Panc1 (cell line): ENCODE results near the gene IGSF23. TPM values are rescaled to one million over a fixed set of nuclear protein-coding genes. Genes with fewer than 3 reads are reported as not detected.
"Not testable (repeated sequence)": the region's sequence is repeated elsewhere in the genome, so short reads cannot be mapped to it uniquely, and the experiment has no call there.

ENCODE experiments used
- ATAC-seq: fragments of 200-7000 bp; cut with Tn5 transposase; 2 replicates; pipeline ENCODE4 v1.9.1; 2020; ENCODE audit warnings: mild to moderate bottlenecking, moderate library complexity
- BruUV-seq: library from RNA; stranded (reverse); fragments of 400-500 nt; replicated peaks from 2 replicates; lab custom pipeline; 2021; lab: Mats Ljungman, UMichigan
- CTCF ChIA-PET: fragments of 300-600 bp; sonication (Branson Sonifier 250); formaldehyde crosslinking; loops from one replicate; lab custom pipeline; 2022; ENCODE audit warnings: antibody characterized with exemption; lab: Charles Lee
- POLR2A ChIA-PET: fragments of 300-600 bp; sonication (Branson Sonifier 250); formaldehyde crosslinking; loops from one replicate; lab custom pipeline; 2022; ENCODE audit warnings: antibody characterized with exemption; lab: Charles Lee
- DNase-seq: peaks from one replicate; pipeline ENCODE4 v3.0.0-alpha.2; 2010; ENCODE audit warnings: low read depth, low spot score
- H3K27ac ChIP-seq: 2 replicates; pipeline ENCODE4 v1.5.1; 2011; ENCODE audit warnings: mild to moderate bottlenecking, low read length, inconsistent platforms
- H3K27me3 ChIP-seq: fragments of 200-500 bp; sonication (Bioruptor generic); 2 replicates; pipeline ENCODE4 v1.6.0; 2014; ENCODE audit warnings: low read length, inconsistent platforms; ENCODE audit not compliant: control insufficient read depth, insufficient read depth
- H3K36me3 ChIP-seq: fragments of 200-500 bp; sonication (Bioruptor generic); 2 replicates; pipeline ENCODE4 v1.5.1; 2014; ENCODE audit warnings: inconsistent platforms, mild to moderate bottlenecking, low read length, moderate library complexity; ENCODE audit not compliant: control insufficient read depth, insufficient read depth
- H3K4me1 ChIP-seq: 2 replicates; pipeline ENCODE4 v1.5.1; 2011; ENCODE audit warnings: inconsistent platforms, mild to moderate bottlenecking, low read length, moderate library complexity; ENCODE audit not compliant: control insufficient read depth, insufficient read depth
- H3K4me3 ChIP-seq, 2 experiments: 2 replicates each; pipeline ENCODE4 v1.5.1; 2011 to 2012; ENCODE audit warnings: low read depth in 2 of 2, low read length in 2 of 2, mild to moderate bottlenecking in 2 of 2, inconsistent platforms in 1 of 2, moderate library complexity in 1 of 2
- H3K9me3 ChIP-seq: fragments of 200-500 bp; sonication (Bioruptor generic); 2 replicates; pipeline ENCODE4 v1.5.1; 2014; ENCODE audit warnings: low read depth, mild to moderate bottlenecking, inconsistent platforms, low read length, moderate library complexity; ENCODE audit not compliant: control insufficient read depth, insufficient read depth
- POLR2AphosphoS5 ChIP-seq: IDR thresholded peaks from 2 replicates; pipeline ENCODE4 v1.6.1; 2012; ENCODE audit warnings: mild to moderate bottlenecking, low read depth, low read length, moderate library complexity
- SIN3A ChIP-seq: IDR thresholded peaks from 2 replicates; pipeline ENCODE4 v1.6.1; 2012; ENCODE audit warnings: low read depth, mild to moderate bottlenecking, low read length, moderate library complexity, borderline replicate concordance; ENCODE audit not compliant: insufficient read depth
- TCF7L2 ChIP-seq: IDR thresholded peaks from 2 replicates; pipeline ENCODE4 v1.6.1; 2011; ENCODE audit warnings: mild to moderate bottlenecking, low read depth, low read length, inconsistent platforms
- in situ Hi-C: cut with HindIII; loops from 2 replicates; pipeline ENCODE4 v1.10.0; 2016; ENCODE audit warnings: low sequenced_read_pairs, low pct_unique_long_range_greater_than_20kb
- intact Hi-C: fragments of 100-400 bp; cut with micrococcal nuclease; formaldehyde crosslinking; loops from one replicate; pipeline ENCODE4 v1.10.0; 2022; ENCODE audit not compliant: unreplicated experiment
- total RNA-seq: library from RNA; stranded (reverse); gene quantifications from one replicate; pipeline ENCODE4 v1.2.1, GENCODE V29; 2021; ENCODE audit not compliant: unreplicated experiment
- TF ChIP-seq, protein P1 (sequence below): fragments of 450-650 bp; IDR thresholded peaks from 2 replicates; pipeline ENCODE4 v1.5.1; 2017; ENCODE audit warnings: mild to moderate bottlenecking
- TF ChIP-seq, protein P2 (sequence below), 2 experiments: IDR thresholded peaks; 2 replicates each; pipeline ENCODE4 v1.6.1; 2011 to 2012; ENCODE audit warnings: low read depth in 2 of 2, control low read depth in 1 of 2, low read length in 1 of 2, mild to moderate bottlenecking in 1 of 2, moderate library complexity in 1 of 2; ENCODE audit not compliant: insufficient read depth in 1 of 2

The IGSF23 gene
- total RNA-seq, 1 experiment from 2014 or later, result not detected

DNA sequence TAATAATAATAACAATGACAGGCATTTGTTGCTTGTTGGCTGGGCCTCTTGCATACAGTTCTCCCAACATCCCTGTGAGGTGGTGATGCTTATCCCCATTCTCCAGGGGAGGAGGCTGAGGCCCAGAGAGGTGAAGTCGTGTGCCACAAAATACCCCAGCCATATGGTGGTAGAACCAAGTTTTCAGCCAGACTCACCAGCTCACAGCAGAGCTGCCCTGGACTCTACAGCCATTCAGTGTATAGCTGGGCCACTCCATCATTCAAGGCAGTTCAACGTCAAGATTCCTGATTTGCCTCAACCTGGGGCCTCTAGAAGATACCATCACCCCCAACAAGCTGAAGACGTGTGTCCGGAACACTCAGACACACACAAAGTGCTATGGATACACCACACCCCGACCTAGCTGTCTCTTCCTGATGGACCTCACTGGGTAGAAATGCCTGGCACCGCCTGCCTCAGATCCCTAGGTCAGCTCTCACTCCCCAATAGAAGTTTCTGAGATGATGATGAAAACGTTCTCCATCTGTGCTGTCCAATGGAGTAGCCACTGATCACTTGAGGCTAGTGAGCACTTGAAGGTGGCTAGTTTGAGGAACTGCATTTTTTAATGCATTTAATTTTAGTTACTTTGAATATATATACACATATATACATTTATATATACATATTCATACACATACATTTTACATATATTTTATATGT, 53.6 kb downstream of the IGSF23 start:
- Histone ChIP-seq H3K27me3 (no peaks in the 10 kb centered on the region), H3K4me3 (no peak overlapping the region), H3K9me3 (no peaks in the 10 kb centered on the region), H3K36me3 (no peaks in the 10 kb centered on the region), H3K4me1 (no peaks in the 10 kb centered on the region), H3K27ac (no peak overlapping the region)
- ATAC-seq, result 0 out of 2 replicates have a peak, but pooled peaks have one; percentile 22
- DNase-seq, result no peak
- intact Hi-C loops (no loop called here), in situ Hi-C loops (no loop called here)
- ChIA-PET CTCF (no interaction called here), POLR2A (interaction anchor here (0.5 to 0.6 kb wide), 2 partner anchors 29 to 149 kb away, joined by 5 to 11 read pairs; no protein-coding TSS in a partner anchor)
- TF ChIP-seq TCF7L2 (no peak), POLR2AphosphoS5 (no peak), SIN3A (no peak)
- TF ChIP-seq, protein P1, sequence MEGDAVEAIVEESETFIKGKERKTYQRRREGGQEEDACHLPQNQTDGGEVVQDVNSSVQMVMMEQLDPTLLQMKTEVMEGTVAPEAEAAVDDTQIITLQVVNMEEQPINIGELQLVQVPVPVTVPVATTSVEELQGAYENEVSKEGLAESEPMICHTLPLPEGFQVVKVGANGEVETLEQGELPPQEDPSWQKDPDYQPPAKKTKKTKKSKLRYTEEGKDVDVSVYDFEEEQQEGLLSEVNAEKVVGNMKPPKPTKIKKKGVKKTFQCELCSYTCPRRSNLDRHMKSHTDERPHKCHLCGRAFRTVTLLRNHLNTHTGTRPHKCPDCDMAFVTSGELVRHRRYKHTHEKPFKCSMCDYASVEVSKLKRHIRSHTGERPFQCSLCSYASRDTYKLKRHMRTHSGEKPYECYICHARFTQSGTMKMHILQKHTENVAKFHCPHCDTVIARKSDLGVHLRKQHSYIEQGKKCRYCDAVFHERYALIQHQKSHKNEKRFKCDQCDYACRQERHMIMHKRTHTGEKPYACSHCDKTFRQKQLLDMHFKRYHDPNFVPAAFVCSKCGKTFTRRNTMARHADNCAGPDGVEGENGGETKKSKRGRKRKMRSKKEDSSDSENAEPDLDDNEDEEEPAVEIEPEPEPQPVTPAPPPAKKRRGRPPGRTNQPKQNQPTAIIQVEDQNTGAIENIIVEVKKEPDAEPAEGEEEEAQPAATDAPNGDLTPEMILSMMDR, result no peak
- TF ChIP-seq, protein P2, sequence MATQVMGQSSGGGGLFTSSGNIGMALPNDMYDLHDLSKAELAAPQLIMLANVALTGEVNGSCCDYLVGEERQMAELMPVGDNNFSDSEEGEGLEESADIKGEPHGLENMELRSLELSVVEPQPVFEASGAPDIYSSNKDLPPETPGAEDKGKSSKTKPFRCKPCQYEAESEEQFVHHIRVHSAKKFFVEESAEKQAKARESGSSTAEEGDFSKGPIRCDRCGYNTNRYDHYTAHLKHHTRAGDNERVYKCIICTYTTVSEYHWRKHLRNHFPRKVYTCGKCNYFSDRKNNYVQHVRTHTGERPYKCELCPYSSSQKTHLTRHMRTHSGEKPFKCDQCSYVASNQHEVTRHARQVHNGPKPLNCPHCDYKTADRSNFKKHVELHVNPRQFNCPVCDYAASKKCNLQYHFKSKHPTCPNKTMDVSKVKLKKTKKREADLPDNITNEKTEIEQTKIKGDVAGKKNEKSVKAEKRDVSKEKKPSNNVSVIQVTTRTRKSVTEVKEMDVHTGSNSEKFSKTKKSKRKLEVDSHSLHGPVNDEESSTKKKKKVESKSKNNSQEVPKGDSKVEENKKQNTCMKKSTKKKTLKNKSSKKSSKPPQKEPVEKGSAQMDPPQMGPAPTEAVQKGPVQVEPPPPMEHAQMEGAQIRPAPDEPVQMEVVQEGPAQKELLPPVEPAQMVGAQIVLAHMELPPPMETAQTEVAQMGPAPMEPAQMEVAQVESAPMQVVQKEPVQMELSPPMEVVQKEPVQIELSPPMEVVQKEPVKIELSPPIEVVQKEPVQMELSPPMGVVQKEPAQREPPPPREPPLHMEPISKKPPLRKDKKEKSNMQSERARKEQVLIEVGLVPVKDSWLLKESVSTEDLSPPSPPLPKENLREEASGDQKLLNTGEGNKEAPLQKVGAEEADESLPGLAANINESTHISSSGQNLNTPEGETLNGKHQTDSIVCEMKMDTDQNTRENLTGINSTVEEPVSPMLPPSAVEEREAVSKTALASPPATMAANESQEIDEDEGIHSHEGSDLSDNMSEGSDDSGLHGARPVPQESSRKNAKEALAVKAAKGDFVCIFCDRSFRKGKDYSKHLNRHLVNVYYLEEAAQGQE (IDR thresholded peaks at IDR 0.05; ENCODE audit: insufficient read depth in 1 of 2, low read depth in 2 of 2, low read length in 1 of 2), result no peak
- BruUV-seq, result no TSS peak

DNA sequence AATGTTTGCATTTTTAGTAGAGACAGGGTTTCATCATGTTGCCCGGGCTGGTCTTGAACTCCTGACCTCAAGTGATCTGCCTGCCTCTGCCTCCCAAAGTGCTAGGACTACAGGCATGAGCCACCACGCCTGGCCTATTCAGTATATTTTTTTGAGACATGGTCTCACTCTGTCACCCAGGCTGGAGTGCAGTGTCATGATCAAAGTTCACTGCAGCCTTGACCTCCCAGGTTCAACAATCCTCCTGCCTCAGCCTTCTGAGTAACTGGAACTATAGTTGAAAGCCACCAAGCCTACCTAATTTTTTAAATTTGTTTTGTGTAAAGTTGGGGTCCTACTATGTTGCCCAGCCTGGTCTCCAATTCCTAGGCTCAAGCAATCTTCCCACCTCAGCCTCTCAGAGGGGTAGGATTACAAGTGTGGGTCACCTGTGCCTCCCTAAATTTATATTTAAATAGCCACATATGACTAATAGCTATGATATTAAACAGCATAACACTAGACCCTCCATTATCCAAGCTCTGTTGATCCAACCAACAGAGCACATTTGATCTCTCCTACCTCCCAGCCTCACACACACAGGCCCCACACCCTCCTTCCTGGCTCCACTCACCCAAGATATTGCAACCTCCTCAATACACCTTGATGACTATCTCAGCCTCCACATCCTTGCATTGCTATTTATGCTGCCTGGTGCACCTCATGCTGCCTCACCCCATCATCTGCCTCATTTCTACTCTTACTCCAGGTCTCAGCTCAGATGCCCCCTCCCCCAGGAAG, 55.8 kb downstream of the IGSF23 start:
- POLR2A ChIA-PET, result no interaction called here
- CTCF ChIA-PET, result no interaction called here
- no peak for TF ChIP-seq POLR2AphosphoS5
- no peak for TF ChIP-seq SIN3A
- TF ChIP-seq, protein P1, result no peak
- TF ChIP-seq TCF7L2, result no peak
- TF ChIP-seq, protein P2 (IDR thresholded peaks at IDR 0.05; ENCODE audit: insufficient read depth in 1 of 2, low read depth in 2 of 2, low read length in 1 of 2), result no peak
- DNase-seq (no peak), ATAC-seq (0 out of 2 replicates have a peak, but pooled peaks have one; percentile 51)
- H3K36me3 ChIP-seq, result no peaks in the 10 kb centered on the region
- no peaks in the 10 kb centered on the region for H3K4me1 ChIP-seq
- H3K4me3 ChIP-seq, result no peak overlapping the region
- no peak overlapping the region for H3K27ac ChIP-seq
- no peaks in the 10 kb centered on the region for H3K27me3 ChIP-seq
- in situ Hi-C loops, result no loop called here
- intact Hi-C loops, result no loop called here
- no peaks in the 10 kb centered on the region for H3K9me3 ChIP-seq
- no TSS peak for BruUV-seq

DNA sequence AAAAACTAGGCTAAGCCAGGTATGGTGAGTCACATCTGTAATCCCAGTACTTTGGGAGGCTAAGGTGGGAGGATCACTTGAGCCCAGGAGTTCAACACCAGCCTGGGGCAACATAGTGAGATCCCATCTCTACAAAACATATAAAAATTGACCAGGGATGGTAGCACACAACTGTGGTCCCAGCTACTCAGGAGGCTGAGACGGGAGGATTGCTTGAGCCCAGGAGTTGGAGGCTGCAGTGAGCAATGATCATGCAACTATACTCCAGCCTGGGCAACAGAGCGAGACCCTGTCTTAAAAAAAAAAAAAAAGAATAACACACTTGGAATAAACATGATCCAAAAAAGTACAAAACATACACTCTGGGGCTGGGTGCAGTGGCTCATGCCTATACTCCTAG, 56.7 kb downstream of the IGSF23 start:
- H3K4me1 ChIP-seq, POLR2A ChIA-PET, in situ Hi-C loops, intact Hi-C loops, H3K36me3 ChIP-seq, H3K27me3 ChIP-seq, DNase-seq, CTCF ChIA-PET, H3K4me3 ChIP-seq, ATAC-seq, H3K9me3 ChIP-seq, BruUV-seq, H3K27ac ChIP-seq: not testable (repeated sequence)
